HG03378 (cell line): ENCODE measurements around the gene HAGHL.
"Not testable (repeated sequence)": the region's sequence is repeated elsewhere in the genome, so short reads cannot be mapped to it uniquely, and the experiment has no call there.

Source experiments
- ATAC-seq: cut with Tn5 transposase; IDR thresholded peaks from one replicate; pipeline ENCODE4 v1.9.1; 2021; ENCODE audit warnings: mild to moderate bottlenecking, moderate library complexity; ENCODE audit not compliant: unreplicated experiment

HAGHL gene

GRCh38 chr16:767743-768235, 40.9 kb downstream of the HAGHL start:
- ATAC-seq = no peak

- no peak for ATAC-seq
Observed at GRCh38 chr16:768428-768827, 41.5 kb downstream of the HAGHL start.

- ATAC-seq = no peak
Observed at GRCh38 chr16:769184-769784, 42.4 kb downstream of the HAGHL start.

- ATAC-seq = no peak
Observed at GRCh38 chr16:769934-770333, 43.0 kb downstream of the HAGHL start.

- no peak for ATAC-seq
Observed at GRCh38 chr16:770411-770810, 43.5 kb downstream of the HAGHL start.

GRCh38 chr16:772959-773358, 46.1 kb downstream of the HAGHL start:
- ATAC-seq = no peak

GRCh38 chr16:774086-775001, 47.4 kb downstream of the HAGHL start:
- ATAC-seq = no peak

GRCh38 chr16:775236-775796, 48.4 kb downstream of the HAGHL start:
- no peak for ATAC-seq

- not testable (repeated sequence) for ATAC-seq
Observed at GRCh38 chr16:776298-776697, 49.4 kb downstream of the HAGHL start.

- ATAC-seq = no peak
Observed at GRCh38 chr16:776824-777223, 49.9 kb downstream of the HAGHL start.

GRCh38 chr16:777826-778225, 50.9 kb downstream of the HAGHL start:
- ATAC-seq = no peak

- ATAC-seq = no peak
Observed at GRCh38 chr16:778447-778846, 51.5 kb downstream of the HAGHL start.

- ATAC-seq = no peak
Observed at GRCh38 chr16:778909-779527, 52.1 kb downstream of the HAGHL start.
